ENCODE data around the gene RGSL1.

Gene RGSL1

DNA sequence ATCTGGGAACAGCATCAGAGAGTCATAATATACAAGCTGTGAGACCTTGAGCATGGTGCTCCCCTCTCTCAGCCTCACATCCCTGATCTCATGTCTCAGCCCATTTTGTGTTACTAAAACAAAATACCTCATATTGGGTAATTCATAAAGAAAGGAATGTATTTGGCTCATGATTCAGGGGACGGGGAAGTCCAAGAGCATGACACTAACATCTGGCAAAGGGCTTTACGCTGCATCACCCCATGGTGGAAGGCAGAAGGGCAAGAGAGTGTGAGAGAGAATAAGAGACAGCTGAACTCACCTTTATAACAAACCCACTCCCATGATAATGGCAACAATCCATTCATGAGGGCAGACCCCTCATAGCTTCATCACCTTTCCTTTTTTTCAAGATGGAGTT is 102.6 kb downstream of the RGSL1 start:
- Histone ChIP-seq H3K36me3 (ENCODE audit: control insufficient read depth, low read depth, low read length) (no peaks in the 10 kb centered on the region), H3K27ac (ENCODE audit: low read length) (no peak overlapping the region), H3K9ac (ENCODE audit: low read length) (no peak overlapping the region), H3K4me3 (ENCODE audit: low read length) (no peak overlapping the region), H3K9me3 (ENCODE audit: control insufficient read depth, low read depth, low read length) (no peaks in the 10 kb centered on the region), H3K27me3 (ENCODE audit: control insufficient read depth, insufficient read depth, low read length) (no peaks in the 10 kb centered on the region), H3K4me1 (ENCODE audit: control insufficient read depth, low read depth, low read length) (no peaks in the 10 kb centered on the region)

DNA sequence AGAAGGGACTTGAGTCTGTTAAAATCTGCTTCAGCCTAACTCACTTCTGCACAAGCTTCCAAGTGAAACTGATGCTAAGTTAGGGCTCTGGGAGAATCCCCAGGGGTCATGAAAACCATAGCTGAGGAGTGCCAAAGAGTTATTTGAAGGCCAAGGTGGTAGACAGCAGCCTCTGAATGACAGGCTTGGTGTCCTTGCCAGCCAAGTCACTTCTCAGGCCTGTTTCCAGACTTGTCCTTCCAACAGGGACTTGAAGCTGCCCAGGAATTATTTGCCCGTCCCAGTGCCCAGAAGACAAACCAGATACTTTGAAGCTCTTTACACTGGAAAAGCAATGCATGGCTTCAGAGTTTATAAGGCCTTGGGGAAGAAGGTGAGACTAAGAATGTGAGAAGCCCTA is 105.5 kb downstream of the RGSL1 start:
- Histone ChIP-seq H3K36me3 (ENCODE audit: control insufficient read depth, low read depth, low read length) (no peaks in the 10 kb centered on the region), H3K4me3 (ENCODE audit: low read length) (no peak overlapping the region), H3K27me3 (ENCODE audit: control insufficient read depth, insufficient read depth, low read length) (no peaks in the 10 kb centered on the region), H3K9ac (ENCODE audit: low read length) (no peak overlapping the region), H3K4me1 (ENCODE audit: control insufficient read depth, low read depth, low read length) (no peaks in the 10 kb centered on the region), H3K27ac (ENCODE audit: low read length) (no peak overlapping the region), H3K9me3 (ENCODE audit: control insufficient read depth, low read depth, low read length) (no peaks in the 10 kb centered on the region)

GRCh38 chr1:182556279-182556678 is 106.3 kb downstream of the RGSL1 start:
- Histone ChIP-seq H3K27ac (ENCODE audit: low read length) (no peak overlapping the region), H3K9ac (ENCODE audit: low read length) (no peak overlapping the region), H3K27me3 (ENCODE audit: control insufficient read depth, insufficient read depth, low read length) (no peaks in the 10 kb centered on the region), H3K9me3 (ENCODE audit: control insufficient read depth, low read depth, low read length) (no peaks in the 10 kb centered on the region), H3K4me3 (ENCODE audit: low read length) (no peak overlapping the region), H3K4me1 (ENCODE audit: control insufficient read depth, low read depth, low read length) (no peaks in the 10 kb centered on the region), H3K36me3 (ENCODE audit: control insufficient read depth, low read depth, low read length) (no peaks in the 10 kb centered on the region)

DNA sequence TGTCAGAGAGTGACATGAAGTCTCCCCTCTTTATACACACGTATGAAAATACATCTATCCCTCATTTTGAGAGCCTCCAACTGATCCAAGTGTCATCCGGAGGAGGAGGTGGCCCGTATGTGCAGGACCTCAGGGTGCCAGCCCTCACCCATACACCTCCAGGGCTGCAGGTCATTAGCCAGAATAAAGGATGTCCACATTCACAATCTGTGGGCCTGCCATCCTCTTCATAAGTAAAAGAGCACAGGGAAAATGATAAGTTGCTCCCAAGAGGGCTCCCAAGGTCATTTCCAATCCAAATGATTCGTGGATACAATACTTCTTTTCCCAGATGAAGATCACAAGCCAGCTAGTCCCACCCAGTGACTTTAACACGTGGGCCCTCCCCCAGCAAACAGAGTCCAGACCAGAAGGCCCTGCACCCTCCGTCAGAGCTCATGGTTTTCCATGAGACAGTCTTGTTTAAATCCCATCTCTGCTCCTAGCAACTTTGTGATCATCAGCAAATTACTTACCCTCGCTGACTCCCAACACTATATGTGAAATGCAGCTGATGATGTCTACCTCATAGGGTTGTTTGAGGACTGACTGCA is 110.5 kb downstream of the RGSL1 start:
- no peak overlapping the region for H3K4me3 ChIP-seq (ENCODE audit: low read length)
- no peak overlapping the region for H3K9ac ChIP-seq (ENCODE audit: low read length)
- no peaks in the 10 kb centered on the region for H3K27me3 ChIP-seq (ENCODE audit: control insufficient read depth, insufficient read depth, low read length)
- no peaks in the 10 kb centered on the region for H3K4me1 ChIP-seq (ENCODE audit: control insufficient read depth, low read depth, low read length)
- no peaks in the 10 kb centered on the region for H3K36me3 ChIP-seq (ENCODE audit: control insufficient read depth, low read depth, low read length)
- H3K27ac ChIP-seq (ENCODE audit: low read length), result no peak overlapping the region
- no peaks in the 10 kb centered on the region for H3K9me3 ChIP-seq (ENCODE audit: control insufficient read depth, low read depth, low read length)

GRCh38 chr1:182561456-182561855 is 111.5 kb downstream of the RGSL1 start:
- no peaks in the 10 kb centered on the region for H3K36me3 ChIP-seq (ENCODE audit: control insufficient read depth, low read depth, low read length)
- no peaks in the 10 kb centered on the region for H3K27me3 ChIP-seq (ENCODE audit: control insufficient read depth, insufficient read depth, low read length)
- H3K9me3 ChIP-seq (ENCODE audit: control insufficient read depth, low read depth, low read length), result no peaks in the 10 kb centered on the region
- no peak overlapping the region for H3K9ac ChIP-seq (ENCODE audit: low read length)
- H3K4me1 ChIP-seq (ENCODE audit: control insufficient read depth, low read depth, low read length), result no peaks in the 10 kb centered on the region
- no peak overlapping the region for H3K4me3 ChIP-seq (ENCODE audit: low read length)
- no peak overlapping the region for H3K27ac ChIP-seq (ENCODE audit: low read length)

GRCh38 chr1:182563095-182563494 is 113.1 kb downstream of the RGSL1 start:
- H3K4me1 ChIP-seq (ENCODE audit: control insufficient read depth, low read depth, low read length), result no peaks in the 10 kb centered on the region
- no peak overlapping the region for H3K27ac ChIP-seq (ENCODE audit: low read length)
- no peaks in the 10 kb centered on the region for H3K9me3 ChIP-seq (ENCODE audit: control insufficient read depth, low read depth, low read length)
- H3K27me3 ChIP-seq (ENCODE audit: control insufficient read depth, insufficient read depth, low read length), result no peaks in the 10 kb centered on the region
- H3K36me3 ChIP-seq (ENCODE audit: control insufficient read depth, low read depth, low read length), result no peaks in the 10 kb centered on the region
- no peak overlapping the region for H3K4me3 ChIP-seq (ENCODE audit: low read length)
- H3K9ac ChIP-seq (ENCODE audit: low read length), result no peak overlapping the region

DNA sequence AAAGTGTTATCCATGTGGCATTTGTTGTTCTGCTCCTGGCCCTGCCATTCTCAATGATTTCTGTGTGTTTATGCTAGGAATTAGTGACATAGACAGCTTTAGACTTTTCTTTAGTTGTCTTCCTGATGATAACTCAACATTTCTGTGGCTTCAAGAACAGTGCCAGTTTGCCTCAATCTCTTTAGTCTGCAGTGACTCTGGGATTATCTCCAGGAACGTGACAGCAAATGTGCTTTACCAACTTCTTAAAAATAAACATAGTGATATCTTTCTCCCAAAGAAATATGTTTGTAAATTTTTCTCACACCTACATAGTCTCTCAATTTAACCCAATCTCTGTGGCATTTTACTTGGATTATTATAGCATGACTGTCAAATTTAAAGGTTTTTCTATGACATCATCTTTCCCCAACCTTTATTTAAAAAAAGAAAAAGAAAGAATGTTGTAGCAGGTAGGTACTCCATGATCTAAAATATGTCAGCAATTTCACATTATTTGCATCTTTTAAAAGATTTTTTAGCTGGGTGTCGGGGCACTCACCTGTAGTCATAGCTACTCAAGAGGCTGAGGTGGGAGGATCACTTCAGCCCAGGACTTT is 114.6 kb downstream of the RGSL1 start:
- H3K4me3 ChIP-seq (ENCODE audit: low read length), result no peak overlapping the region
- no peak overlapping the region for H3K27ac ChIP-seq (ENCODE audit: low read length)
- no peaks in the 10 kb centered on the region for H3K36me3 ChIP-seq (ENCODE audit: control insufficient read depth, low read depth, low read length)
- H3K9ac ChIP-seq (ENCODE audit: low read length), result no peak overlapping the region
- H3K27me3 ChIP-seq (ENCODE audit: control insufficient read depth, insufficient read depth, low read length), result no peaks in the 10 kb centered on the region
- no peaks in the 10 kb centered on the region for H3K9me3 ChIP-seq (ENCODE audit: control insufficient read depth, low read depth, low read length)
- H3K4me1 ChIP-seq (ENCODE audit: control insufficient read depth, low read depth, low read length), result no peaks in the 10 kb centered on the region

- Histone ChIP-seq H3K27ac (ENCODE audit: low read length) (no peak overlapping the region), H3K9me3 (ENCODE audit: control insufficient read depth, low read depth, low read length) (no peaks in the 10 kb centered on the region), H3K27me3 (ENCODE audit: control insufficient read depth, insufficient read depth, low read length) (no peaks in the 10 kb centered on the region), H3K4me3 (ENCODE audit: low read length) (no peak overlapping the region), H3K36me3 (ENCODE audit: control insufficient read depth, low read depth, low read length) (no peaks in the 10 kb centered on the region), H3K4me1 (ENCODE audit: control insufficient read depth, low read depth, low read length) (no peaks in the 10 kb centered on the region), H3K9ac (ENCODE audit: low read length) (no peak overlapping the region)
Measured at GRCh38 chr1:182565537-182565936, 115.6 kb downstream of the RGSL1 start.

DNA sequence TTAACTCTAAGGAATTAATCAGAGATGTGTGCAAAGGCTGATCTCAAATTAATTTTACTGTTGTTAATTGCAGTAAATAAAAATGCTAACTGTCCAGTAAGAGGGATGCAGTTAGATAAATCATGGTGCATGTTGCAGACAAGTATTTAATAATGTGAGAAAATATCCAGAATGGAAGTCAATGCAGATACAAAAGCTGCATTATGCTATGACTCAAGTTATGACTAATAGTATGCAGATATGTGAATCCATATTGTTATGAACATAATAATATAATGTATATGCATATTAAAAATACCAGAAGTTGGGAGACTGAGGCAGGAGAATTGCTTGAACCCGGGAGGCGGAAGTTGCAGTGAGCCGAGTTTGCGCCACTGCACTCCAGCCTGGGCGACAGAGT is 117.7 kb downstream of the RGSL1 start:
- Histone ChIP-seq H3K27me3 (ENCODE audit: control insufficient read depth, insufficient read depth, low read length) (no peaks in the 10 kb centered on the region), H3K4me1 (ENCODE audit: control insufficient read depth, low read depth, low read length) (no peaks in the 10 kb centered on the region), H3K9me3 (ENCODE audit: control insufficient read depth, low read depth, low read length) (no peaks in the 10 kb centered on the region), H3K36me3 (ENCODE audit: control insufficient read depth, low read depth, low read length) (no peaks in the 10 kb centered on the region), H3K4me3 (ENCODE audit: low read length) (no peak overlapping the region), H3K27ac (ENCODE audit: low read length) (no peak overlapping the region), H3K9ac (ENCODE audit: low read length) (no peak overlapping the region)

GRCh38 chr1:182568647-182569284 is 118.8 kb downstream of the RGSL1 start:
- no peaks in the 10 kb centered on the region for H3K36me3 ChIP-seq (ENCODE audit: control insufficient read depth, low read depth, low read length)
- H3K27me3 ChIP-seq (ENCODE audit: control insufficient read depth, insufficient read depth, low read length), result no peaks in the 10 kb centered on the region
- H3K9me3 ChIP-seq (ENCODE audit: control insufficient read depth, low read depth, low read length), result no peaks in the 10 kb centered on the region
- H3K4me3 ChIP-seq (ENCODE audit: low read length), result no peak overlapping the region
- H3K4me1 ChIP-seq (ENCODE audit: control insufficient read depth, low read depth, low read length), result no peaks in the 10 kb centered on the region
- no peak overlapping the region for H3K9ac ChIP-seq (ENCODE audit: low read length)
- H3K27ac ChIP-seq (ENCODE audit: low read length), result no peak overlapping the region

DNA sequence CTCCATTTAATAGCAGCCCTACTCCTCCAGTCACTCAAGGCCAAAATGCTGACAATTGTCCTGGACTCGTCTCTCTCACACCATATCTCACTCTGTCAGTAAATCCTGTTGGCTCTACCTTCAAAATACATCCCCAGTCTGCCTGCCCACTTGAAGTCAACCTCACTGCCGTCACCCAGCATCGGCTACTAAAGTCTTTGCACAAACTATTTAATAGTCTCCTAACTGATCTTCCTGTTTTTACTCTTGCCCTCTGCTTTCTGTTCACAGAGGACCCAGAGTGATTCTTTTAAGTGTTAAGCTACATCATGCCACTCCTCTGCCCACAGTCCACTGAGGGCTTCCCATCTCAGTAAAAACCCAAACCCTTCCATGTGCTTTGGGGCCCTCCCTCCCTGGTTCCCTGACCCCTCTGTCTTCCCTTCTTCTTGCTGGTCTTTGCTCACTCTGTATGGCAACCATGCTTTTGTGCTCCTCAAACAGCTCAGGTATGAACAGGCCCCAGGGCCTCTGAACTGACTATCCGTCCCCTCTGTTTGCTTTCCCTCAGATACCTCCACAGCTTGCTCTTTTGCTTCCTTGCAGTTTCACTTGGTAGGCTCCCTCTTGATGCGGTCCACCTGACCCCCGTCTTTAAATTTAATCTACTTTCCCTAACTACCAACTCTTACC is 120.1 kb downstream of the RGSL1 start:
- Histone ChIP-seq H3K27ac (ENCODE audit: low read length) (no peak overlapping the region), H3K4me3 (ENCODE audit: low read length) (no peak overlapping the region), H3K36me3 (ENCODE audit: control insufficient read depth, low read depth, low read length) (no peaks in the 10 kb centered on the region), H3K27me3 (ENCODE audit: control insufficient read depth, insufficient read depth, low read length) (no peaks in the 10 kb centered on the region), H3K4me1 (ENCODE audit: control insufficient read depth, low read depth, low read length) (no peaks in the 10 kb centered on the region), H3K9me3 (ENCODE audit: control insufficient read depth, low read depth, low read length) (no peaks in the 10 kb centered on the region), H3K9ac (ENCODE audit: low read length) (no peak overlapping the region)

DNA sequence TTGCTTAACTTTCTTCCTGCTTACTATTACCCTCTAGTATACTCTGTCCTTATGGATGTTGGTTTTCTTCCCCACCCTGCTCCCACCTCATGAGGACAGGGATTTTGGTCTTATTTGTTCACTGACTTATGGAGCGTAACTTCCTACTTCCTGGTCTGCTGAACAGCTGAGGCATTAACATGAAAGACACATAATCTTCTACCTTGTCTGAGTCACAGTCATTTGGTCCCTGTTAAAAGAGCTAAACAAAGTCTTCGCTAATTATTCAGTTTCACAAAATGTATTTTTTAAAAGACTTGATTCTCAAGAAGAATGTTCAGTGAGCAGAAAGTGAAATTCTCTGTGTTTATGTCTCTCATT is 120.6 kb downstream of the RGSL1 start:
- H3K4me3 ChIP-seq (ENCODE audit: low read length), result no peak overlapping the region

More for the DNA sequence above, 120.6 kb downstream of the RGSL1 start:
- no peaks in the 10 kb centered on the region for H3K27me3 ChIP-seq (ENCODE audit: control insufficient read depth, insufficient read depth, low read length)
- no peaks in the 10 kb centered on the region for H3K4me1 ChIP-seq (ENCODE audit: control insufficient read depth, low read depth, low read length)
- no peaks in the 10 kb centered on the region for H3K9me3 ChIP-seq (ENCODE audit: control insufficient read depth, low read depth, low read length)
- no peaks in the 10 kb centered on the region for H3K36me3 ChIP-seq (ENCODE audit: control insufficient read depth, low read depth, low read length)
- H3K9ac ChIP-seq (ENCODE audit: low read length), result no peak overlapping the region
- no peak overlapping the region for H3K27ac ChIP-seq (ENCODE audit: low read length)
